LNCaP clone FGC (cell line): ENCODE results near the gene HTR6.

Source experiments
- DNase-seq: peaks from one replicate; pipeline ENCODE4 v3.0.0-alpha.2; 2011; ENCODE audit warnings: low read depth
- H3K4me3 ChIP-seq: 2 replicates; pipeline ENCODE4 v1.5.1; 2011; ENCODE audit warnings: mild to moderate bottlenecking, low read depth, low read length, control low read depth
- TF ChIP-seq, protein P1 (sequence below): IDR thresholded peaks from 2 replicates; pipeline ENCODE4 v1.5.1; 2012; ENCODE audit warnings: mild to moderate bottlenecking; ENCODE audit not compliant: control insufficient read depth, insufficient read depth; ENCODE audit errors: extremely low read depth

Gene HTR6

DNA sequence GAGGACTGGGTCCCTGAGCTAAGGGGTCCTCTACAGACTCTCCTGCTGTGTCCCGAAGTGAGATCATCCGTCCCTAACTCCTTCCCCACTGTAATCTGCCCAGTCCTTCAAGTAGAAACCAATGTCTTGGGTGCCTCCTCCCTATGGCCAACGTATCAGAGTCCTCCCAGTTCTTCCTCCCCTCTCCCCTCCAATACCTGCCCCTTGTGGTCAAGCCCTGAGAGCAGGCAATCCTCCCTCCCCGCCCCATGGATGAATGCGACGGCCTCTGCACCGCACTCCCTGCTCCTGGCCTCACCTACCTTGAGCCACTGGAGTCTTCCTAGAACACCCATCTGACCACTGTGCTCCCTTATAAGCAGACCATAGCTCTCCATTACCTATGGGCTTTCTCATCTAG lies 31.1 kb downstream of the HTR6 start:
- TF ChIP-seq, protein P1, sequence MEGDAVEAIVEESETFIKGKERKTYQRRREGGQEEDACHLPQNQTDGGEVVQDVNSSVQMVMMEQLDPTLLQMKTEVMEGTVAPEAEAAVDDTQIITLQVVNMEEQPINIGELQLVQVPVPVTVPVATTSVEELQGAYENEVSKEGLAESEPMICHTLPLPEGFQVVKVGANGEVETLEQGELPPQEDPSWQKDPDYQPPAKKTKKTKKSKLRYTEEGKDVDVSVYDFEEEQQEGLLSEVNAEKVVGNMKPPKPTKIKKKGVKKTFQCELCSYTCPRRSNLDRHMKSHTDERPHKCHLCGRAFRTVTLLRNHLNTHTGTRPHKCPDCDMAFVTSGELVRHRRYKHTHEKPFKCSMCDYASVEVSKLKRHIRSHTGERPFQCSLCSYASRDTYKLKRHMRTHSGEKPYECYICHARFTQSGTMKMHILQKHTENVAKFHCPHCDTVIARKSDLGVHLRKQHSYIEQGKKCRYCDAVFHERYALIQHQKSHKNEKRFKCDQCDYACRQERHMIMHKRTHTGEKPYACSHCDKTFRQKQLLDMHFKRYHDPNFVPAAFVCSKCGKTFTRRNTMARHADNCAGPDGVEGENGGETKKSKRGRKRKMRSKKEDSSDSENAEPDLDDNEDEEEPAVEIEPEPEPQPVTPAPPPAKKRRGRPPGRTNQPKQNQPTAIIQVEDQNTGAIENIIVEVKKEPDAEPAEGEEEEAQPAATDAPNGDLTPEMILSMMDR: no peak
- H3K4me3 ChIP-seq: no peak overlapping the region
- DNase-seq: no peak

DNA sequence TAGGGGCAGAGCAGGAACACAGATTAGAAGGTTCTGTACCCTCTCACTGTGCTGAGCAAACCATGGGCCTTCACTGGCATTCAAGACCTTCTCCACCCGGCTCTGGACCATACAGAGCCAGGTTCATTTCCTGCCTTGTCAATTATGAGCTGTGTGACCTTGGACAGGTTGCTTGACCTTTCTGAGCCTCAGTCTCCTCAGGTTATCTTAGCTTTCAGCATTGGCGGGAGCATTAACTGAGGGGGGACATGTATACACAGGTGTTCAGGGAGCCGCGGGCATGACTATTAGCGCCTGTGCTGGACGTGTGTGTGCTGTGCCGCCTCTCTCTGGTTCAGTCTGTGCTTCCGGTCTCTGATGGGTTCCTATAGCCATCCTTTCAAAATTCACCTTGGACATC lies 32.1 kb downstream of the HTR6 start:
- no peak overlapping the region for H3K4me3 ChIP-seq
- TF ChIP-seq, protein P1: no peak
- DNase-seq: no peak

DNA sequence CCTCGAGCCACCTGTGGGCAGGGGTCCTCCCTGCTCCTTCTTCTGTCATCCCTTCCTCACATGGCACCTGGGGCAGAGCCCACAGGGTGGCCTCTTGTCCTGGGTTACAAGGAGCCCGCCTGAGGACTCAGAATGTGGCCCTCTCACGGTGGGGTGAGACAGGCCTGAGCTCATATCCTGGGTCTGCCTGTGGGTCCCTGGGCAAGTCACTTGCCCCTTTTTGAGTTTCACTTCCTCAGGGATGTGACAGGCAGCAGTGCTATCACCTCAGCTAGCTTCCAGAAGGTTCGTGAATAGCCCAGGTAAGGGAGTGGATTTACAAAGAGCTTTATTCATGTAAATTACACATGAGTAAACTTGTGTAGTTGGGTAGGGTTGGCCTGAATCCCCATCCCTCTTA lies 33.5 kb downstream of the HTR6 start:
- TF ChIP-seq, protein P1: no peak
- H3K4me3 ChIP-seq: no peak overlapping the region
- DNase-seq: no peak

DNA sequence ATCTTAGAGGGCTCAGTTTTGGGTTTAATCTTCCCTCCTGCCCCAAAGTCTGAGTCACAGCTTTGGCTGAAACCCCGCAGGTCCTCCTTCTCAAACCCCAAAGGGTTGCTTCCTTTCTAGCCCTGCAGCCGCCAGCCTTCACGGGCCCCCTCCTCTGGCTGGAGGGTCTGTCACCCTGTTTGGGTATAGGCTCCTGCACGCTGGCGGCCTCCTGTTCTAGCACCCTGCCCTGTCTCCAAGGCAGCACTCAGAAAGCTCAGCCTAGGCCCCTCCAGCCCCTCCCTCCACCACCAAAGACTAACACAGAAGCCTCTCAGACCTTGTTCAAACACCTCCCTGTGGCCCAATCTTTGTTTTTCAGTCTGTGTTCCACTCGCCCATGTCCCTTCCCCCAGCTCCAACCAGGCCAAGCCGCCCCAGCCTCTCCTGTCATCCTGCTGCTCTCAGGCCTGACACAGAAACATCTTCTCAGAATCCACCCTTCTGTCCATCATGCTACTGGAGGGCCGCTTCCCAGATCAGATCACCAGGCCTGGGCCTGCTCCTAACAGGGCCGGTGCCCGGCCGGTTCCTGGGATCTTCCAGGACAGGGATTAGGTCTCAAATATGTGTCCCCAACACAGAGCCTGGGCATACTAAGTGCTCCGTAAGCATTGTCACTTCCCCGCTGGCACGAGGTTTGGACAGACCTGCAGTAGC lies 35.6 kb downstream of the HTR6 start:
- no peak overlapping the region for H3K4me3 ChIP-seq
- DNase-seq: no peak
- TF ChIP-seq, protein P1: no peak

DNA sequence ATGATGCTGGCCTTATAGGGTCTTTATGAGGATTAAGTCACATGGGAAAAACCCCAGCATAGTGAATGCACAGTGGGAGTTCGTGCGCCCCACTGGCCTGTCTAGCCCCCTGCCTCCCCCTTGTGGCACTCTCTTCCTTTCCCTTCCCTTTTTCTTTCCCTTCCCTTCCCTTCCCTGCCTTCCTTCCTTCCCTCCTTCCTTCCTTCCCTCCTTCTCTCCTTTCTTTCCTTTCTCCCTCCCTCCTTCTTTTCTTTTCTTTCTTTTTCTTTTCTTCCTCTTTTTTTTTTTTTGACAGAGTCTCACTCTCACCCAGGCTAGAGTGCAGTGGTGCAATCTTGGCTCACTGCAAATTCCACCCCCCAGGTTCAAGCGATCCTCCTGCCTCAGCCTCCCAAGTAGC lies 38.6 kb downstream of the HTR6 start:
- no peak for DNase-seq
- TF ChIP-seq, protein P1: no peak
- H3K4me3 ChIP-seq: no peak overlapping the region

DNA sequence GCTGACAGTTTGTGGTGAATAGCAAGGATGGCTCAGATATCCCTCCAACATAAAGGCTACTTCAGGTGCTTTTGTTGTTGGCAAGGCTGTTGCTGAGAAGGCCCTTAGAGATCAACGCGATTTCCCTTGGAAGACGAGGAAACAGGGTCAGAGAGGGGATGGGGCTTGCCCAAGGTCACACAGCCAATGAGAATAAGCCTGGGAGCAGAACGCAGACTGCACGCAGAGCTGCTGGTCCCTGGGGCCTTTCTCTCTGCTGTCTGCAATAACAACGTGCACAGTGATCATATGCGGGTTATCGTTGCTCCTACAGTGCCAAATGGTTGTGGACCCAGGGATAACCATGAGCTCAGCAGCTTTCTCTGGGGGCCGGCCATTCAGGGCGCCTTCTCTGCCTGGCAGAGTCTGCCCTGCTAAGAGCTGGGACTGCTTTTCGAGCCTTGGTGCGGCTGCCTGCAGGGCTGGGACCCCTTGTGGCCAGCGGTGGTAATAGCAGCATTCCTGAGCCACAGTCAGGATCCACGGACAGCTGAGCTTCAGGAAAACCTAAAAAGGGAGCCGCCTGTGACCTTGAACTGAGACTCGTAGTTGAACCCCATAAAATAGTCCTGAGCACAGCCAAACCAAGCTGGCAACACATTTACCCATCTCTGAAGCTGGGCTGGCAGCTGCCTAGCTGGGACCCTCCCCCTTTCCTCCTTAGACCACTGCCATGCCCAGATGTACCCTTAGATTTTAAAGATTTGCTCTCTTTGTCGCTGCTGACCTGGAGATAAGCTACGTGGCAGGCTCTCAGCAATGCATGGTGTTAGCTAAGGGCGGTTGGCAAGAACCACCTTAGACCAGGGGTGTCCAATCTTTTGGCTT lies 39.8 kb downstream of the HTR6 start:
- TF ChIP-seq, protein P1: peak; percentile 65
- H3K4me3 ChIP-seq: no peak overlapping the region
- DNase-seq: peak; percentile 13
